ENCODE measurements around the gene H1-8.
"Not testable (repeated sequence)": the region's sequence is repeated elsewhere in the genome, so short reads cannot be mapped to it uniquely, and the experiment has no call there.

H1-8 gene, protein sequence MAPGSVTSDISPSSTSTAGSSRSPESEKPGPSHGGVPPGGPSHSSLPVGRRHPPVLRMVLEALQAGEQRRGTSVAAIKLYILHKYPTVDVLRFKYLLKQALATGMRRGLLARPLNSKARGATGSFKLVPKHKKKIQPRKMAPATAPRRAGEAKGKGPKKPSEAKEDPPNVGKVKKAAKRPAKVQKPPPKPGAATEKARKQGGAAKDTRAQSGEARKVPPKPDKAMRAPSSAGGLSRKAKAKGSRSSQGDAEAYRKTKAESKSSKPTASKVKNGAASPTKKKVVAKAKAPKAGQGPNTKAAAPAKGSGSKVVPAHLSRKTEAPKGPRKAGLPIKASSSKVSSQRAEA

DNA sequence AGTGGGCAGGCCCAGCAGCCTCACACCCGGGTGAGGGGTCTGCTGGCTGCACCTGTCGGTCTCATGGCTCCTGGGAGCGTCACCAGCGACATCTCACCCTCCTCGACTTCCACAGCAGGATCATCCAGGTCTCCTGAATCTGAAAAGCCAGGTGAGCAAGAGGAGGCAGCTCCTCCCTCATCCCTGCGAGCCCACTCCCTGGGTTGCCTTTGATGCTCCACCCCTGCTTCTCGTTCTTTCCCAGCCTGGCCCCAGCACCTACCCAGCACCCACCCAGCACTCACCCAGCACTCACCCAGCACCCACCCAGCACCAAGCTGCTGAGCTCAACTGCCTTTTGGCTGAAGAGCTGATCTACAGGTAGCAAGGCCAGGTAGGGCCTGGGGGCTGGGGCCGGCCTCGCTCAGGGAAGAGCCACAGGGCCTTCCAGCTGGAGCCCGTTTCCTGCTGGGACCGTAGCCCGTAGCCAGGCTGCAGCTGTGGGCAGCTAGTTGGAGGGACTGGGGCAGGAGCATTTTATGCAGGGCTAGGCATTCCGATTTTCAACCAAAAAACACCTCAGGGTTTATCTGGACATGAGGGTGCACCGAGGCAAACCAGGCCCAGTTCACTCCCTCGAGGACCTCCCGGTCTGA is at the start of gene H1-8:
Gene H1-8, plus strand, starts transcription at position 20 of the 635 bp plus-strand sequence. Its CDS starts 44 bp downstream, at position 64.
- DNase-seq: no peak

DNA sequence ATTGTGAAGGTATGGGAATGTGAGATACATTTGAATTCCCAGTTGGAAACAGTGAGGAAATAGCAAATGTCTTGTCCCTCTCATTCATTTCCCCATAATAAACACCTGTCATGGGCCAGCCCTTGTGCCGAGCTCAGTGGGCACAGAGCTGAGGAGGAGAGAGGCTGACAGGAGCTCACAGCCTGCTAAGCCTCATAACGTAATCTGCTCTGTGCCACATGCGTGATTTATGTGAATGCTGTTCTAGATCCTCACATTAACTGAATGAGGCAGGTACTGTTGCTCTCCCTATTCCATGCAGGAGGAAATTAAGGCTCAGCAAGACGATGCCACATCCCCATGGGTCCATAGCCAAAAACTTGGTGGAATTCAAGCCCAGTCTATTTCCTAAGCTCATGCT is 49.8 kb upstream of the H1-8 start:
- DNase-seq: no peak

GRCh38 chr3:129494499-129494898 is 48.5 kb upstream of the H1-8 start:
- DNase-seq: not testable (repeated sequence)

DNA sequence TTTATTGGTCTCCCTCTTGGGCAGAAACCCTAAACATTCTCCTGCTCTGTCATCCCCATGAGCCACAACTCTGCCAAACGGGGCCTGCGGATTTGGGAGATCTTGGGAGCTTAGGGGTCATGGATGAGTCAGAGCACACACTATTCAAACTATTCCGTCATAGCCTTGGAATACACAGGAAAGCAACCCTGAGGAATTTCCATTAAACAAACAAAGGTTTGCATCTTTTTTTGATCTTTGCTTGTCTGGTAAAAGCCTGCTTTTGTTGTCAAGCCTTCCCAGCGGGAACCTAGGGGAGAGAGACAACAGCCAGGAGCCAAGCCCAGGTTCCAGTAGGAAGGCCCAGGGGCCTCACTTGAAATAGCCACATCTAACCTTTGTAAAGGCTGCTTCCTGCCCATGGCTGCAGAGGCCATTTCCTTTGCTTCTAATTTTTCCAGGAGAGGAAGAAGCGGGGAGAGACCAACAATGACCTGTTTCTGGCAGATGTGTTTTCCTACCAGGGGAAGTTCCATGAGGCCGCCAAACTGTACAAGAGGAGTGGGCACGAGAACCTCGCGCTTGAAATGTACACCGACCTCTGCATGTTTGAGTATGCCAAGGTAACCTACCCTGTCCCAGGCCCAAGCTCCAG is 47.9 kb upstream of the H1-8 start:
- not testable (repeated sequence) for DNase-seq

GRCh38 chr3:129497876-129498275 is 45.1 kb upstream of the H1-8 start:
- DNase-seq: not testable (repeated sequence)

- not testable (repeated sequence) for DNase-seq
Measured at GRCh38 chr3:129498603-129499488, 44.1 kb upstream of the H1-8 start.

DNA sequence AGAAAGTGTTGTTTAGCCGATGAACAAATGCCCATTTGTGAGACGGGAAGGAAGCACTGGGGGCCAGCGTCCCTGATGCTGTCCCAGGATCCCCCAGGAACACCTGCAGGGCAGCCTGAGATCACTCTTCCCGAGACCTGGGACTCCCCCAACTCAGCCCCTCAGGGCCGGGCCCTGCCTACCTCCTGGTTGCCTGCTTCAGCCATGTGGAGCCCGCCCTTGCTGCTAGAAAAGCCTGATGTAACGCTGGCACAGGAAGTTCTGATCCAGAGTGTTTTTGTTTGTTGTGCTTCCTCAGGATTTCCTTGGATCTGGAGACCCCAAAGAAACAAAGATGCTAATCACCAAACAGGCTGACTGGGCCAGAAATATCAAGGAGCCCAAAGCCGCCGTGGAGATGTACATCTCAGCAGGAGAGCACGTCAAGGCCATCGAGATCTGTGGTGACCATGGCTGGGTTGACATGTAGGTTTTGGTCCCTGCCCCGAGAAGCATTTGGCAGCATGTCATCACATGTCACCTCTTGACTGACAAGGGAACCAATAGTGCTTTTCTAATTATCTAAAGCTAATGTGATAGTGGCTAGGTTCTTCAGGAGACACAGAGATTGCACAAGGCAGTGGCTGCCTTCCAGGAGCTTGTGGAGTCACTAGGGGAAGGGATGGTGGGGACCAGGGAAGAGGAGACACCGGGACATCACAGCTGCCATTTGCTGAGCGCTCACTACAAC is 43.2 kb upstream of the H1-8 start:
- DNase-seq: not testable (repeated sequence)

DNA sequence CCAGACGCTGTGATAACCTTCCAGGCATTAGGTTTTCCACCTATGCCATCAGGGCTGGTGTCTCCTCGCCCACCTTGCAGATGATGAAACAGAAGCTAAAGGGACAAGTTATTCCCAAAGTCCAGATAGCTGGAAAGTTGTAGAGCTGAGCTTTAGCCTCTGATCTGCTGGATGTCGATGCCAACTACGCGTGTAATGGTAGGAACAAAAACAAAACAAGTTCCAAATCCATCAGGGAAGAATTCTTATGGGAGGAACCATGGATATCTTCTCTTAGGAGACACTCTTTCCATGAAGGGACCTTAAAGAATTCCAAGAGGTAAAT is 42.7 kb upstream of the H1-8 start:
- DNase-seq: no peak

DNA sequence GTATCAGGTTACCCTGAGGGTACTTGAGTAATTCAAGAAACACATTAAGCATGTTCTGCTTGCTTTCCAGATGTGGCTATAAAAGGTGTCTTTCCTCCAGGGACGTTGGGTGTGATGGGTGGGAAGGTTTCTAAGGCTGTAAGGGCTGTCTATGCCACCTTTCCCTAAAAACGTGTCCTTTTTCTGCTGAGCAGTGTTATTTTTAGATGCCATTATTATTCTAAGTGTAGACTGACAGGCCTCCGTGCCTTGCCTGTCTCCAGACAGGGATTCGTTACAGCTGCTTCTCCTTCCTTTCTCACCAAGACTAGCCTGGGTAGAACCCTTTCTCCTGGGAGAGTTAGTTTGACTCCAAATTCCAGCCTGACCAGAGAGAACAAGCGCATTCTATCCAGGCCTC is 41.3 kb upstream of the H1-8 start:
- no peak for DNase-seq

DNA sequence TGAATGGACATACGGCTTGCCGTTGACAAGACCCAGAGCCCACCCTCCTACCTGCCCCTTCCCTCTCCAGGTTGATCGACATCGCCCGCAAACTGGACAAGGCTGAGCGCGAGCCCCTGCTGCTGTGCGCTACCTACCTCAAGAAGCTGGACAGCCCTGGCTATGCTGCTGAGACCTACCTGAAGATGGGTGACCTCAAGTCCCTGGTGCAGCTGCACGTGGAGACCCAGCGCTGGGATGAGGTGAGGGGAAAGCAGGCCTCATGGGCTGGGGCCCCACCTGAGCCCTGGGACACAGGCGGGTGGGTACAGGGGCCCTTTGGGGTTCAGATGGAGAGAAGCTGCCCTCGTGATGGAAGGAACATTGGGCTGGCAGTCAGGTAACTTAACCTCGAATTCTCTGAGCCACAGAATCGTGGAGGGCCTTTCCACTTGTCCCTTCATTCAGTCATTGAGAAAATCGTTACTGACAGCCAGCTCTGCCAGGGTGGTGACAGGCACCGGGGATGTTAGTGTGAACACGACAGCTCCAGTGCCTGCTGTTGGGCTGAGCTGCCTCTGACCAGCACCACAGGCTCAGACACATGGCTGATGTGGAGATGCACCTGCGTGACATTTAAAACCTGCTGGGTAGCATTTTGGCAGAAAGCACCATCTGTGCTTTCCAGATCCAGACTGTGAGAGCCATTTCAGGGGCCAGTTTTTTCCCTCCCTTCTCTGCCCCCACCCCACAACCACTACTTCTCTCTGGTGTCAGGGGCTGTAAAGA is 40.1 kb upstream of the H1-8 start:
- no peak for DNase-seq

- DNase-seq: no peak
Measured at GRCh38 chr3:129503471-129504291, 39.3 kb upstream of the H1-8 start.

- DNase-seq: no peak
Measured at GRCh38 chr3:129504471-129505100, 38.4 kb upstream of the H1-8 start.

DNA sequence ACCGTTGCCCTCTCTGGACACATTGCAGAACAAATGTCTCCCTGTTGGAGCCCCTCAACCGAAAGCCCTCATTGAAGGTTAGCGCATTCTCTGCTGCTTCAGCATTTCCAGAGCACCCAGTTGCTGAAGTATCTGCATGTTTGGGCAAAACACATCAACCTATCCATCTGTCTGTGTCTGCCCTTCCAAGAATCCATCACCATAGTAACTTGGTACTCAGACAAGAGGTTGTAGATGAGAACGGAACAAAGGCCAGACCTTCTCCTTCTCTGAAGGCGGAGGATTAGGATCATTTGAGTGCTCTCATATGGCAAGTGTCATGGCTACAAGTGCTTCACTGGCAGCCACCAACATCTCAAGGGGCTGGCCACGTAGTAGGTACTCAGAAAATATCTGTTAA is 37.6 kb upstream of the H1-8 start:
- no peak for DNase-seq

GRCh38 chr3:129506231-129506742 is 36.7 kb upstream of the H1-8 start:
- no peak for DNase-seq

DNA sequence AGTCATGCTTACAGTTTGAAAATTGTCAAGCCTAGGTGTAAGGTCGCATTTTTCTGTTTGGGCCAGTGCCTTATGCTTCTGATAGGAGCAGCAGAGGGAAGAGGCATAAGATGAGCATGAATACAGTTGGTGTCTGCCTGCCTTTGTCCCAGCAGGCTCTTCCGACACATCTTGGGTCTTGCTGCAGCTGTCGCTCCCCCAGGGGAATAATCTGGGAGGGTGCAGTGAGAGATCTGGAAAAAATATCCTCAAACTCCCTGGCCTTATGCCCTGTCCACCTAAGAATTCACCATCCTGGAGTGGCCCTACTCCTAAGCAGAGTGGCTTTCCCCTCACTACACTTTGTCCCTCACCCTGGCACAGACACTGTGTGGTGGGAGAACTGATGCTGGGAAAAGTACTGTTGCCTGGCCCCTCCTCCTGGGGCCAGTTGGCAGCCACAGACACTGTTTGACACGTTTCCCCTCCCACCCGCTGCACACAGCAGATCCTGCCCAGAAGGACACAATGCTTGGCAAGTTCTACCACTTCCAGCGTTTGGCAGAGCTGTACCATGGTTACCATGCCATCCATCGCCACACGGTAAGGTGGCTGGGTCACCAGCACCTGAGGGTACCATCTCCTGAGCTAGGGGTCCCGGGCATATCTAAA is 35.7 kb upstream of the H1-8 start:
- no peak for DNase-seq

- no peak for DNase-seq
Measured at GRCh38 chr3:129512595-129512994, 30.4 kb upstream of the H1-8 start.

GRCh38 chr3:129513705-129514104 is 29.3 kb upstream of the H1-8 start:
- DNase-seq: no peak

DNA sequence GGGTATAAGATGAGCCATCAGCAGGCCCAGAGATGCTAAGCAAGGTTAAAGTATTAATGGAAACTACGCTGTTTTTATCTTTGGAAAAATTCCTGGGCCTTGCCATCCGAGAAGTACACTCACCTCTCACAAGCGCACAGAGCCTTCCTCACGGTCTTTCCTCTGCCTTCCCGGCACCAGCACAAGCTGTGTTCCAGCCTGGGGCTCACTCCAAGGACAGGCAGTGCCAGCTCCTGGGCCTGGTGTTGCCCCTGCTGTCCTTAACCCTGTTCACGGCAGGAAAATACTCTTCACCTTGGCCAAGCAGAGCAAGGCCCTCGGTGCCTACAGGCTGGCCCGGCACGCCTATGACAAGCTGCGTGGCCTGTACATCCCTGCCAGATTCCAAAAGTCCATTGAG is 28.9 kb upstream of the H1-8 start:
- no peak for DNase-seq

DNA sequence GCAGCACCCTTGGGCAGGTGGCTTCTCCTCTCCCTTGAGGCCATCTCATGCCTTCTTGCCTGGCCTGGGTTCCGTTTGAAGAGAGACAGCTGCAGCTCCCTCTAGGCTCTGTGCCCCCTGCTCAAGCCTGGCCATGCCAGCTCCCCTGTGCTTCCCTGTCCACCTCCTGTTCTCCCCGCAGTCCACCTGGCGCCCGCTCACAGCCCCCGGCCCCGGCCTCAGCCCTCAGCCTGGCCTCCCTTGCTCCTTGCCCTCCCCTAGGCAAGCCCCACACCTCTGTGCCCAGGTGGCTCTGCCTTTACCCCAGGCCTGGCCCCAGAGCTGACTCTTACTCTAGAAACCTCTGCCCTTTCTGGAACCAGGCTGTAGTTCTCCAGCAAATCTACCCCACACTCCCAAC is 28.4 kb upstream of the H1-8 start:
- no peak for DNase-seq
